Kidney epithelial cell (primary cell): ENCODE data around the gene SYNE1. TPM values are rescaled to one million over a fixed set of nuclear protein-coding genes. Genes with fewer than 3 reads are reported as not detected.

Experiments used
- DNase-seq: peaks from one replicate; pipeline ENCODE4 v3.0.0-alpha.2; 2010; ENCODE audit warnings: low read depth
- H3K27me3 ChIP-seq: 2 replicates; pipeline ENCODE4 v1.6.0; 2011; ENCODE audit warnings: low read length; ENCODE audit not compliant: control insufficient read depth, insufficient read depth
- H3K36me3 ChIP-seq: 2 replicates; pipeline ENCODE4 v1.5.1; 2011; ENCODE audit warnings: low read length; ENCODE audit not compliant: control insufficient read depth, insufficient read depth
- H3K4me3 ChIP-seq: 2 replicates; pipeline ENCODE4 v1.5.1; 2011; ENCODE audit warnings: low read depth, mild to moderate bottlenecking, control low read depth, low read length
- total RNA-seq: library from RNA; depleted of rRNA; stranded (reverse); fragments of >200 nt; gene quantifications from 2 replicates; pipeline ENCODE4 v1.2.3, GENCODE V29; 2015
- TF ChIP-seq, protein P1 (sequence below): IDR thresholded peaks from 2 replicates; pipeline ENCODE4 v1.5.1; 2011; ENCODE audit warnings: mild to moderate bottlenecking, moderate library complexity, low read length, control low read depth, inconsistent platforms; ENCODE audit not compliant: insufficient read depth, poor library complexity, severe bottlenecking

The SYNE1 gene
- total RNA-seq, 1 donor from 2014 or later, result 43.1 TPM

- no peak overlapping the region for H3K4me3 ChIP-seq
- TF ChIP-seq, protein P1, sequence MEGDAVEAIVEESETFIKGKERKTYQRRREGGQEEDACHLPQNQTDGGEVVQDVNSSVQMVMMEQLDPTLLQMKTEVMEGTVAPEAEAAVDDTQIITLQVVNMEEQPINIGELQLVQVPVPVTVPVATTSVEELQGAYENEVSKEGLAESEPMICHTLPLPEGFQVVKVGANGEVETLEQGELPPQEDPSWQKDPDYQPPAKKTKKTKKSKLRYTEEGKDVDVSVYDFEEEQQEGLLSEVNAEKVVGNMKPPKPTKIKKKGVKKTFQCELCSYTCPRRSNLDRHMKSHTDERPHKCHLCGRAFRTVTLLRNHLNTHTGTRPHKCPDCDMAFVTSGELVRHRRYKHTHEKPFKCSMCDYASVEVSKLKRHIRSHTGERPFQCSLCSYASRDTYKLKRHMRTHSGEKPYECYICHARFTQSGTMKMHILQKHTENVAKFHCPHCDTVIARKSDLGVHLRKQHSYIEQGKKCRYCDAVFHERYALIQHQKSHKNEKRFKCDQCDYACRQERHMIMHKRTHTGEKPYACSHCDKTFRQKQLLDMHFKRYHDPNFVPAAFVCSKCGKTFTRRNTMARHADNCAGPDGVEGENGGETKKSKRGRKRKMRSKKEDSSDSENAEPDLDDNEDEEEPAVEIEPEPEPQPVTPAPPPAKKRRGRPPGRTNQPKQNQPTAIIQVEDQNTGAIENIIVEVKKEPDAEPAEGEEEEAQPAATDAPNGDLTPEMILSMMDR, result no peak
- no peaks in the 10 kb centered on the region for H3K36me3 ChIP-seq
- no peaks in the 10 kb centered on the region for H3K27me3 ChIP-seq
- no peak for DNase-seq
These were observed 175.6 kb downstream of the SYNE1 start for GRCh38 chr6:152461556-152461955.

GRCh38 chr6:152458648-152459644 is 178.2 kb downstream of the SYNE1 start:
- TF ChIP-seq, protein P1, result no peak
- no peaks in the 10 kb centered on the region for H3K27me3 ChIP-seq
- no peak for DNase-seq
- H3K4me3 ChIP-seq, result no peak overlapping the region
- H3K36me3 ChIP-seq, result no peaks in the 10 kb centered on the region

DNA sequence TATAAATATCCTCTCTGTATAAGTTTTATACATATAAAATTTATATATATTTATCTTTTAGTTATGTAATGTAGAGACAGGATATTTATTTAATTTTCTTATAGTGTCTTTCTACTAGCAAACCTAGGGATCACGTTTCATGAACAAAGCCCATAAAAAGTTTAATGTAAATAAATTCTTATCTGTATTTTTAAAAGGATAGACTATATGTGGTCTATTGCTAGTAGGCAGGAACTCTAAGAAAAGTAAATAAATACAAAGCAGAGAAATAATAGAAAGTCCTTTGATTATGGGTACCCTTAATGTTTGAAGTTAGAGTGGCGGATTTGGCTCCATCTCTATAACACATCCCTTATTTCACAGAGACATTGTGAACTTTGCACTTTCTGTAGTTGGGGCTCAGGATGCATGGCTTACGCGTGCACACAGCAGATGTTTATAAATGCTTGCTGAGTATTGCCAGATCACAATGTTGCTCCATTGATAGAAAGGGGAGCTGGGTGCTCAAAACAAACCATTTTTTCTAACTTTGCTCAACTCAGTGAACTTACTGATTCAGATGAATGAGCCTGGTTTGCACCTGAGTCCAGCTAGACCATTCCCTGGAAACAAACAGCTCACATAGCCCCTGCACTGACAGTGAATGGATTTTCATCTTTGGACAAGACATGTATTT is 179.1 kb downstream of the SYNE1 start:
- DNase-seq, result no peak
- no peaks in the 10 kb centered on the region for H3K27me3 ChIP-seq
- no peak overlapping the region for H3K4me3 ChIP-seq
- H3K36me3 ChIP-seq, result no peaks in the 10 kb centered on the region
- TF ChIP-seq, protein P1, result no peak

DNA sequence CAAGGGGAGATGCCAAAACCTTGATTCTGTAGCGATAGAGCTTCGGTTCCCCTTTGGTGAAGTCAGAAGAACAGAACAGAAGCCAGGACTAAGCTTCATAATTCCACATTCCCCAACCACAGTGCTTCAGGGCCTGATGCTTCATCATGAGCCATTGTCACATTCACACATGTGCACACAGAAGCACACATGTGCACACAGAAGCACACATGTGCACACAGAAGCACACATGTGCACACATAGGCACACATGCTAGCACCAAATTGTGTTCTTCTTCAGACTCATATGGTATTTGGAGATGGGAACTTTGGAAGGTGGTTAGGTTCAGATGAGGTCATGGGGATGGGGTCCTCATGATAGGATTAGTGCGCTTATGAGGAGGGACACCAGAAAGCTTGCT is 183.2 kb downstream of the SYNE1 start:
- no peaks in the 10 kb centered on the region for H3K36me3 ChIP-seq
- no peak for DNase-seq
- TF ChIP-seq, protein P1, result no peak
- no peaks in the 10 kb centered on the region for H3K27me3 ChIP-seq
- H3K4me3 ChIP-seq, result no peak overlapping the region

GRCh38 chr6:152453421-152453820 is 183.7 kb downstream of the SYNE1 start:
- H3K27me3 ChIP-seq, result no peaks in the 10 kb centered on the region
- no peak for DNase-seq
- H3K4me3 ChIP-seq, result no peak overlapping the region
- H3K36me3 ChIP-seq, result no peaks in the 10 kb centered on the region
- TF ChIP-seq, protein P1, result no peak
